Measurements from ENCODE around the gene ZNF530.

ZNF530 gene

DNA sequence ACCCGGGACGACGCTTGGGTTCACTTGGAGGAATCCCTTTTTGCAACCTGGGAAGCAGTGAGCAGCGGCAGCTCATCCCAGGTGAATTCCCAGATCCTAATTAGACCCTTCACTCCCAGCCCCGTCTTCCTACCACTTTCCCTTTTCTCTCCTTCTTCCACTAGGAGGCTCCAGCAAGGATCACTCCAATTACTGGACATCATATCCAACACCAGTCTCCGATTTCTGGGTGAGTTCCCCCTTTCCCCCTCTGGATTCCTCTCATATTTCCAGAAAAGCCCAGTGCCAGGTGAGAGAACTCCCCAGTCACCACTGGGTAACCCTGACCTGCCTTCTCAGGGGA, 51.9 kb downstream of the ZNF530 start:
- ChIA-PET CTCF (interaction anchor here (1.6 kb wide), 1 partner anchor 9 kb away, joined by 5 read pairs; no protein-coding TSS in a partner anchor), POLR2A (no interaction called here)
- DNase-seq (ENCODE audit: extremely low spot score), result no peak
- TF ChIP-seq, protein P1, sequence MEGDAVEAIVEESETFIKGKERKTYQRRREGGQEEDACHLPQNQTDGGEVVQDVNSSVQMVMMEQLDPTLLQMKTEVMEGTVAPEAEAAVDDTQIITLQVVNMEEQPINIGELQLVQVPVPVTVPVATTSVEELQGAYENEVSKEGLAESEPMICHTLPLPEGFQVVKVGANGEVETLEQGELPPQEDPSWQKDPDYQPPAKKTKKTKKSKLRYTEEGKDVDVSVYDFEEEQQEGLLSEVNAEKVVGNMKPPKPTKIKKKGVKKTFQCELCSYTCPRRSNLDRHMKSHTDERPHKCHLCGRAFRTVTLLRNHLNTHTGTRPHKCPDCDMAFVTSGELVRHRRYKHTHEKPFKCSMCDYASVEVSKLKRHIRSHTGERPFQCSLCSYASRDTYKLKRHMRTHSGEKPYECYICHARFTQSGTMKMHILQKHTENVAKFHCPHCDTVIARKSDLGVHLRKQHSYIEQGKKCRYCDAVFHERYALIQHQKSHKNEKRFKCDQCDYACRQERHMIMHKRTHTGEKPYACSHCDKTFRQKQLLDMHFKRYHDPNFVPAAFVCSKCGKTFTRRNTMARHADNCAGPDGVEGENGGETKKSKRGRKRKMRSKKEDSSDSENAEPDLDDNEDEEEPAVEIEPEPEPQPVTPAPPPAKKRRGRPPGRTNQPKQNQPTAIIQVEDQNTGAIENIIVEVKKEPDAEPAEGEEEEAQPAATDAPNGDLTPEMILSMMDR (IDR thresholded peaks at IDR 0.05; ENCODE audit: control extremely low read depth, extremely low read depth, low read depth, missing control alignments), result no peak

DNA sequence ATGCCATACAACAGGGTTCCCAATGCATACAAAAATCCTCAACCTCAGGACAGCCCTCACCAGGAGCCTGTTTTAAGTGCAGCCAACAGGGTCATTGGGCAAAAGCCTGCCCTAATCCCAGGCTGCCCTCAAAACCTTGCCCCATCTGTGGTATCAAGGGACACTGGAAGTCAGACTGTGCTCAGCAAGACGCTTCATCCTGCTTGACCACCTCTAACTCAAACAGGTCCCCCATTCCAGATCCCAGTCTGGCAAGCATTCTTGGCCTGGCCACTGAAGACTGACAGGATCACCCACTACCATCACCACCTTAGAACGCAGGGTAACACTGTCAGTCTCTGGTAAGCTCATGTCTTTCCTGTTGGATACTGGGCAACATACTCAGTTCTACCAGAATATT, 54.0 kb downstream of the ZNF530 start:
- CTCF ChIA-PET, result no interaction called here
- TF ChIP-seq, protein P1 (IDR thresholded peaks at IDR 0.05; ENCODE audit: control extremely low read depth, extremely low read depth, low read depth, missing control alignments), result no peak

DNA sequence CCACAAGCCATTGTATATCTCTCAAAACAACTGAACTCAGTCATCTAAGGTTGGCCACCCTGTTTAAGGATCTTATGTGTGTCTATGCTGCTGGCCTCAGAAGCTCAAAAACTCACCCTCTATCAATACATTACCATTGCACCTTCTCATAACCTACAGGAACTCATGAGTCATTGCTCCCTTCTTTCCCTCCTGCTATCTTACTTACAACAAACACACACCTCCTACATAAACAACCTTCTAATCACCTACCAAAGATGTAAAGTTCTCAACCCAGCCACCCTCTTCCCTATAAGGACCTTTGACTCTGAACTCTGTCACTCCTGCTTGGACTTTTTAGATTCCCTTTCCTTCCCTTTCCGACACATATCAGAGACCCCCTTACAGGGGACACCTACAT, 55.8 kb downstream of the ZNF530 start:
- no peak for DNase-seq (ENCODE audit: extremely low spot score)
- TF ChIP-seq, protein P1 (IDR thresholded peaks at IDR 0.05; ENCODE audit: control extremely low read depth, extremely low read depth, low read depth, missing control alignments), result no peak
- ChIA-PET POLR2A (no interaction called here), CTCF (no interaction called here)

More for the DNA sequence above, 54.0 kb downstream of the ZNF530 start:
- no peak for DNase-seq (ENCODE audit: extremely low spot score)
- POLR2A ChIA-PET, result no interaction called here

DNA sequence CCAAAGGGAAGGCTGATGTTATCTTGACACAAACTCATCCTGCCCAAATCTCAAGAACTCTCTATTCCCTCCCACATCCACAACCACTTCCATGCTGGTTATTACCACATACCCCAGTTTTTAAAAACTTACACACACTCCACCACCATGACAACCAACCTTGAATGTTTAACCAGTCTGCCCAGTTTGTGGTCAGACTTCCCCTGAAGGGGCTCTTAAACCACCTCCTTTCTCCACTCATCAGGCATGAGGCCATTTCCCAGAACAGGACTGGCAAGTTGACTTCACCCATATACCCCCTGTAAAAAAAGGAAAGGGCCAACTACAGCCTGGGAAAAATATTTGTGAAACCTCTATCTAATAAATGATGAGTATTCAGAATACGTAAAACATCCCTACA, 56.7 kb downstream of the ZNF530 start:
- ChIA-PET CTCF (interaction anchor here (2.1 kb wide), 1 partner anchor 14 kb away, joined by 8 read pairs; no protein-coding TSS in a partner anchor), POLR2A (no interaction called here)
- no peak for DNase-seq (ENCODE audit: extremely low spot score)
- TF ChIP-seq, protein P1 (IDR thresholded peaks at IDR 0.05; ENCODE audit: control extremely low read depth, extremely low read depth, low read depth, missing control alignments), result no peak

All from GM10248 (cell line).